HepG2 (cell line): ENCODE measurements around the gene P2RY11. TPM values are rescaled to one million over a fixed set of nuclear protein-coding genes. Genes with fewer than 3 reads are reported as not detected.

ENCODE experiments used
- ATAC-seq: fragments of 200-7000 bp; cut with Tn5 transposase; 3 replicates; pipeline ENCODE4 v1.9.1; 2020; ENCODE audit warnings: mild to moderate bottlenecking, moderate library complexity
- BruUV-seq: library from RNA; stranded (reverse); fragments of 400-500 nt; replicated peaks from 2 replicates; lab custom pipeline; 2021; lab: Mats Ljungman, UMichigan
- CTCF ChIA-PET: fragments of 300-600 bp; formaldehyde crosslinking; extraction: SDS; loops from one replicate; lab custom pipeline; 2021; ENCODE audit warnings: low total read pairs, inconsistent platforms, low intra/inter-chr PET ratio; lab: Yijun Ruan, JAX
- POLR2A ChIA-PET: fragments of 350-600 bp; sonication (Branson Sonifier 250); formaldehyde crosslinking; loops from one replicate; lab custom pipeline; 2020; ENCODE audit warnings: antibody characterized with exemption, inconsistent platforms; lab: Yijun Ruan, JAX
- DNase-seq: peaks from one replicate; pipeline ENCODE4 v3.0.0-alpha.2; 2015; ENCODE audit warnings: low spot score
- FAIRE-seq: peaks from 3 replicates; lab custom pipeline; 2011; peaks lifted over from hg19 to GRCh38; lab: Jason Lieb, UNC
- H2AFZ ChIP-seq: one replicate; pipeline ENCODE4 v1.6.1; 2011; ENCODE audit warnings: low read length, inconsistent platforms
- H3K27ac ChIP-seq: fragments of 300-600 bp; 3 replicates; pipeline ENCODE4 v1.8.0; 2011; ENCODE audit warnings: mixed run types, mild to moderate bottlenecking, mixed read lengths, low read length, inconsistent platforms; ENCODE audit not compliant: insufficient read depth; ENCODE audit errors: extremely low read length
- H3K27me3 ChIP-seq, 2 experiments: fragments of 200-600 bp in 1 of 2; 2 replicates in 1 of 2; 3 replicates in 1 of 2; pipeline versions ENCODE4 v1.6.0 to v1.8.0; 2011; ENCODE audit warnings: low read length in 2 of 2, mild to moderate bottlenecking in 2 of 2, moderate library complexity in 2 of 2, inconsistent platforms in 1 of 2; ENCODE audit not compliant: insufficient read depth in 2 of 2, control insufficient read depth in 1 of 2
- H3K36me3 ChIP-seq, 2 experiments: fragments of 200-600 bp in 1 of 2; replicated peaks in 1 of 2; 2 replicates in 1 of 2; 3 replicates in 1 of 2; pipeline versions ENCODE4 v1.5.1 to v1.8.0; 2011; ENCODE audit warnings: low read length in 2 of 2, inconsistent platforms in 1 of 2; ENCODE audit not compliant: insufficient read depth in 2 of 2, control insufficient read depth in 1 of 2
- H3K4me1 ChIP-seq: 2 replicates; pipeline ENCODE4 v1.5.1; 2012; ENCODE audit warnings: low read length, inconsistent platforms; ENCODE audit not compliant: insufficient read depth
- H3K4me2 ChIP-seq: 2 replicates; pipeline ENCODE4 v1.6.0; 2011; ENCODE audit warnings: low read depth, low read length, inconsistent platforms
- H3K4me3 ChIP-seq, 3 experiments: fragments of 200-600 bp in 1 of 3; sonication (generic), shearing (Covaris generic) in 1 of 3; replicated peaks in 1 of 3; 2 replicates each; pipeline ENCODE4 v1.5.1; 2011 to 2016; ENCODE audit warnings: low read length in 3 of 3, inconsistent platforms in 2 of 3, low read depth in 2 of 3, mild to moderate bottlenecking in 2 of 3, control low read depth in 1 of 3, mixed read lengths in 1 of 3; ENCODE audit not compliant: insufficient read depth in 1 of 3
- H3K79me2 ChIP-seq: one replicate; pipeline ENCODE4 v1.6.1; 2011; ENCODE audit warnings: low read length, inconsistent platforms; ENCODE audit not compliant: insufficient read depth
- H3K9ac ChIP-seq: 2 replicates; pipeline ENCODE4 v1.6.0; 2011; ENCODE audit warnings: mild to moderate bottlenecking, low read depth, low read length, inconsistent platforms; ENCODE audit not compliant: insufficient read depth
- H3K9me3 ChIP-seq: 2 replicates; pipeline ENCODE4 v1.5.1; 2012; ENCODE audit warnings: mild to moderate bottlenecking, low read length
- H4K20me1 ChIP-seq: 2 replicates; pipeline ENCODE4 v1.6.0; 2011; ENCODE audit warnings: inconsistent platforms, mild to moderate bottlenecking, low read length, moderate library complexity; ENCODE audit not compliant: insufficient read depth
- ELF1 ChIP-seq: sonication (generic); formaldehyde crosslinking; IDR thresholded peaks from 2 replicates; pipeline ENCODE4 v1.4.0; 2020; ENCODE audit warnings: missing genetic modification reagents
- IKZF1 ChIP-seq: fragments of 450-650 bp; IDR thresholded peaks from 2 replicates; pipeline ENCODE4 v1.7.1; 2016
- MXI1 ChIP-seq: IDR thresholded peaks from 3 replicates; pipeline ENCODE4 v1.6.1; 2012; ENCODE audit warnings: low read depth, low read length, inconsistent platforms, borderline replicate concordance
- PTBP1 ChIP-seq: fragments of 200-400 bp; formaldehyde crosslinking; IDR thresholded peaks from 2 replicates; pipeline ENCODE4 v1.6.1; 2018; ENCODE audit warnings: low read length, low read depth; ENCODE audit not compliant: poor library complexity, severe bottlenecking
- SNAPC2 ChIP-seq: sonication (generic); formaldehyde crosslinking; IDR thresholded peaks from 2 replicates; pipeline ENCODE4 v1.8.1; 2022; ENCODE audit warnings: mild to moderate bottlenecking, missing genetic modification reagents
- ZNF547 ChIP-seq: sonication (generic); formaldehyde crosslinking; IDR thresholded peaks from 2 replicates; pipeline ENCODE4 v1.5.1; 2020; ENCODE audit warnings: mild to moderate bottlenecking, missing genetic modification reagents
- ZNF644 ChIP-seq: IDR thresholded peaks from 2 replicates; pipeline ENCODE4 v1.6.1; 2016; ENCODE audit warnings: low read depth
- ZNF746 ChIP-seq: sonication (generic); formaldehyde crosslinking; IDR thresholded peaks from 2 replicates; pipeline ENCODE4 v1.8.0; 2022; ENCODE audit warnings: mild to moderate bottlenecking, missing genetic modification reagents
- whole genome bisulfite sequencing: methylation state at CpG from one replicate; pipeline ENCODE4 v1.1.6; 2017; ENCODE audit warnings: low lambda C conversion rate; 5-methylcytosine and 5-hydroxymethylcytosine counted together
- in situ Hi-C: cut with HindIII; loops from 2 replicates; pipeline ENCODE4 v1.10.0; 2017; ENCODE audit warnings: low pct_unique_long_range_greater_than_20kb; ENCODE audit not compliant: extremely low pct_ligation_motif_present
- intact Hi-C: fragments of 100-400 bp; cut with micrococcal nuclease; formaldehyde crosslinking; loops from one replicate; pipeline ENCODE4 v1.10.0; 2022; ENCODE audit not compliant: unreplicated experiment
- polyA plus RNA-seq, 8 experiments: library from polyadenylated mRNA; depleted of rRNA in 3 of 8; stranded (reverse) in 7 of 8; unstranded in 1 of 8; fragments of >200 nt; fragmentation: Illumina TruSeq in 4 of 8; extraction: Trizol in 4 of 8; gene quantifications; 2 replicates each; pipeline versions ENCODE4 v1.2.1 to v1.2.3, GENCODE V29; 2011 to 2016; ENCODE audit warnings: low read depth in 4 of 8, missing spikeins in 1 of 8, mixed read lengths in 1 of 8; ENCODE audit not compliant: insufficient read depth in 1 of 8
- total RNA-seq, 5 experiments: library from RNA; depleted of rRNA; stranded (reverse); fragments of >200 nt; fragmentation: Illumina TruSeq; extraction: Trizol; gene quantifications; 2 replicates each; pipeline ENCODE4 v1.2.3, GENCODE V29; 2016; ENCODE audit warnings: low read depth in 1 of 5
- TF ChIP-seq, protein P1 (sequence below): IDR thresholded peaks from 2 replicates; pipeline ENCODE4 v1.6.1; 2016; ENCODE audit warnings: missing compliant biosample characterization, missing genetic modification reagents, borderline replicate concordance
- TF ChIP-seq, protein P2 (sequence below): IDR thresholded peaks from 2 replicates; pipeline ENCODE4 v1.6.1; 2018; ENCODE audit warnings: missing genetic modification reagents

Gene P2RY11
- total and polyA plus RNA-seq, 2 of the 13 experiments (the other 11 are each of a cell fraction or from before 2014, with no cell fraction given), result 4.0 to 7.8 TPM

DNA sequence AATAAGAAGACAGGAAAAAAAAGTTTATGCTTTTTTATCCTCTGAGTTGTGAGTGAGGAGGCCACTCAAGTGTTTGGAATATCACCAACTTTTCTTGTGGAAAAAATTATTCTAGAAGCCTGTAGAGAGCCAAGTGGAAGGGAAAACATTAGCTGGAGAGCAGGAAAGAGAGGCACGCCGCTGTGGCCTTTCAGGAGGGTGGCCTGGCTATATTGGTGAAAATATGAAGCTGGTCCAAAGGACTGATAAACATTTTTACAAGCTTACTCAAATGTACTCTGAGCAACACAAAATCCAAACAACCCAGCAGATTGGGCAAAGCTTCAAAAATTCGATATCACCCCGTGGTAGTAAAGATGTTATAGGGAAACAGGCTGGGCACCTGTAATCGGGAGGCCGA, 10.6 kb downstream of the P2RY11 start:
- ATAC-seq (no peak), DNase-seq (no peak), FAIRE-seq (no peak)
- no peak for TF ChIP-seq SNAPC2 (CRISPR knock-in tag)
- TF ChIP-seq ZNF644 (CRISPR knock-in tag), result no peak
- TF ChIP-seq MXI1, result no peak
- TF ChIP-seq PTBP1, result no peak
- TF ChIP-seq IKZF1, result no peak
- TF ChIP-seq ZNF547 (CRISPR knock-in tag), result no peak
- no peak for TF ChIP-seq ZNF746 (CRISPR knock-in tag)
- TF ChIP-seq, protein P1, sequence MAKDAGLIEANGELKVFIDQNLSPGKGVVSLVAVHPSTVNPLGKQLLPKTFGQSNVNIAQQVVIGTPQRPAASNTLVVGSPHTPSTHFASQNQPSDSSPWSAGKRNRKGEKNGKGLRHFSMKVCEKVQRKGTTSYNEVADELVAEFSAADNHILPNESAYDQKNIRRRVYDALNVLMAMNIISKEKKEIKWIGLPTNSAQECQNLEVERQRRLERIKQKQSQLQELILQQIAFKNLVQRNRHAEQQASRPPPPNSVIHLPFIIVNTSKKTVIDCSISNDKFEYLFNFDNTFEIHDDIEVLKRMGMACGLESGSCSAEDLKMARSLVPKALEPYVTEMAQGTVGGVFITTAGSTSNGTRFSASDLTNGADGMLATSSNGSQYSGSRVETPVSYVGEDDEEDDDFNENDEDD (CRISPR knock-in tag), result no peak
- TF ChIP-seq ELF1 (CRISPR knock-in tag), result no peak
- Histone ChIP-seq H3K4me3 (no peak overlapping the region), H3K4me2 (no peak overlapping the region), H3K4me1 (peaks cover 8% of the 10 kb centered on the region; the same call in 1 of the 2 replicates), H3K9me3 (no peaks in the 10 kb centered on the region), H3K27ac (no peak overlapping the region), H2AFZ (no peak overlapping the region), H3K79me2 (peaks cover 14% of the 10 kb centered on the region), H3K36me3 (peaks cover 6 to 8% of the 10 kb centered on the region in 2 experiments; a peak in 4 of 5 replicates), H3K27me3 (no peaks in the 10 kb centered on the region; a peak in 1 of 5 replicates), H4K20me1 (no peaks in the 10 kb centered on the region), H3K9ac (no peak overlapping the region)
- WGBS, result 44% methylated on average over 6 of the region's 6 CpGs
- BruUV-seq, result no TSS peak
- in situ Hi-C loops, result no loop called here
- CTCF ChIA-PET, result no interaction called here
- intact Hi-C loops, result no loop called here
- POLR2A ChIA-PET, result interaction anchor here (1.7 kb wide), 1 partner anchor 10 kb away, joined by 4 read pairs; the partner anchor contains the start of gene P2RY11

DNA sequence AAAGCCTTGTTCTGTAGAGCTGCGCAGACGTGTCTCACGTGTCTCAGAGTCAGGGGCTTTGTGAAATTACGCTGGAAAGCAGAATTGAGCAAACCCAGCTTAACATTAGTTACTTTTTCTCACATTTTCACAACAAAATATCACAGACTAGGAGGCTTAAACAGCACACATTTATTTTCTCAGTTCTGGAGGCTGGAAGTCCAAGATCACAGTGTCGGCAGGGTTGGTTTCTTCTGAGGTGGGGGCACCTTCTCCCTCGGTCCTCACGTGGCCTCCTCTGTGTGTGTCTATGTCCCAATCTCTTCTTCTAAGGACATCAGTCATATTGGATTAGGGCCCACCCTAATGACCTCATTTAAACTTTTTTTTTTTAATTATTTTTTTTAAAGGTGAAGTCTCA, 12.9 kb downstream of the P2RY11 start:
- no peak for DNase-seq
- CTCF ChIA-PET, result no interaction called here
- no peaks in the 10 kb centered on the region for H3K36me3 ChIP-seq
- H3K9ac ChIP-seq, result no peak overlapping the region
- intact Hi-C loops (no loop called here), in situ Hi-C loops (no loop called here)
- FAIRE-seq, result no peak
- no peak overlapping the region for H3K27ac ChIP-seq
- POLR2A ChIA-PET, result no interaction called here
- H2AFZ ChIP-seq, result no peak overlapping the region
- H3K4me3 ChIP-seq, result no peak overlapping the region
- no peaks in the 10 kb centered on the region for H4K20me1 ChIP-seq
- H3K4me1 ChIP-seq, result no peaks in the 10 kb centered on the region
- H3K27me3 ChIP-seq, result no peaks in the 10 kb centered on the region; a peak in 1 of 5 replicates
- 95% methylated on average over 7 of the region's 7 CpGs for WGBS
- no peak for ATAC-seq
- peaks cover 2% of the 10 kb centered on the region for H3K79me2 ChIP-seq
- no peaks in the 10 kb centered on the region for H3K9me3 ChIP-seq
- H3K4me2 ChIP-seq, result no peak overlapping the region
- TF ChIP-seq, protein P2, sequence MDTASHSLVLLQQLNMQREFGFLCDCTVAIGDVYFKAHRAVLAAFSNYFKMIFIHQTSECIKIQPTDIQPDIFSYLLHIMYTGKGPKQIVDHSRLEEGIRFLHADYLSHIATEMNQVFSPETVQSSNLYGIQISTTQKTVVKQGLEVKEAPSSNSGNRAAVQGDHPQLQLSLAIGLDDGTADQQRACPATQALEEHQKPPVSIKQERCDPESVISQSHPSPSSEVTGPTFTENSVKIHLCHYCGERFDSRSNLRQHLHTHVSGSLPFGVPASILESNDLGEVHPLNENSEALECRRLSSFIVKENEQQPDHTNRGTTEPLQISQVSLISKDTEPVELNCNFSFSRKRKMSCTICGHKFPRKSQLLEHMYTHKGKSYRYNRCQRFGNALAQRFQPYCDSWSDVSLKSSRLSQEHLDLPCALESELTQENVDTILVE (CRISPR knock-in tag), result no peak
- no TSS peak for BruUV-seq
